HepG2 (cell line): ENCODE results near the gene WDR27. TPM values are rescaled to one million over a fixed set of nuclear protein-coding genes. Genes with fewer than 3 reads are reported as not detected.

Source experiments
- BCLAF1 ChIP-seq: fragments of 450-650 bp; IDR thresholded peaks from 2 replicates; pipeline ENCODE4 v1.6.1; 2017; ENCODE audit warnings: mild to moderate bottlenecking
- CERS6 ChIP-seq: sonication (generic); formaldehyde crosslinking; IDR thresholded peaks from 2 replicates; pipeline ENCODE4 v1.5.0; 2020; ENCODE audit warnings: missing genetic modification reagents
- CREB3 ChIP-seq: sonication (generic); formaldehyde crosslinking; IDR thresholded peaks from 2 replicates; pipeline ENCODE4 v1.5.0; 2020; ENCODE audit warnings: missing genetic modification reagents
- FUBP1 ChIP-seq: sonication (generic); formaldehyde crosslinking; IDR thresholded peaks from 2 replicates; pipeline ENCODE4 v1.5.1; 2020; ENCODE audit warnings: missing genetic modification reagents, mild to moderate bottlenecking, borderline replicate concordance
- PATZ1 ChIP-seq: sonication (generic); formaldehyde crosslinking; IDR thresholded peaks from 2 replicates; pipeline ENCODE4 v1.4.0; 2020; ENCODE audit warnings: missing genetic modification reagents
- RAD51 ChIP-seq: fragments of 450-650 bp; IDR thresholded peaks from 2 replicates; pipeline ENCODE4 v1.6.1; 2016; ENCODE audit warnings: borderline replicate concordance
- SALL1 ChIP-seq: sonication (generic); formaldehyde crosslinking; IDR thresholded peaks from 2 replicates; pipeline ENCODE4 v1.8.0; 2022; ENCODE audit warnings: mild to moderate bottlenecking, missing genetic modification reagents
- SRSF4 ChIP-seq: fragments of 200-400 bp; formaldehyde crosslinking; IDR thresholded peaks from one replicate; pipeline ENCODE4 v1.6.1; 2018; ENCODE audit warnings: mild to moderate bottlenecking, low read depth, low read length, moderate library complexity; ENCODE audit not compliant: poor library complexity, severe bottlenecking
- YEATS2 ChIP-seq: sonication (generic); formaldehyde crosslinking; IDR thresholded peaks from 2 replicates; pipeline ENCODE4 v1.4.0; 2020; ENCODE audit warnings: missing genetic modification reagents, borderline replicate concordance
- ZFP41 ChIP-seq: sonication (generic); formaldehyde crosslinking; IDR thresholded peaks from 2 replicates; pipeline ENCODE4 v1.4.0; 2020; ENCODE audit warnings: mild to moderate bottlenecking, missing genetic modification reagents, borderline replicate concordance
- polyA plus RNA-seq, 8 experiments: library from polyadenylated mRNA; depleted of rRNA in 3 of 8; stranded (reverse) in 7 of 8; unstranded in 1 of 8; fragments of >200 nt; fragmentation: Illumina TruSeq in 4 of 8; extraction: Trizol in 4 of 8; gene quantifications; 2 replicates each; pipeline versions ENCODE4 v1.2.1 to v1.2.3, GENCODE V29; 2011 to 2016; ENCODE audit warnings: low read depth in 4 of 8, missing spikeins in 1 of 8, mixed read lengths in 1 of 8; ENCODE audit not compliant: insufficient read depth in 1 of 8
- total RNA-seq, 5 experiments: library from RNA; depleted of rRNA; stranded (reverse); fragments of >200 nt; fragmentation: Illumina TruSeq; extraction: Trizol; gene quantifications; 2 replicates each; pipeline ENCODE4 v1.2.3, GENCODE V29; 2016; ENCODE audit warnings: low read depth in 1 of 5
- TF ChIP-seq, protein P1 (sequence below): IDR thresholded peaks from 2 replicates; pipeline ENCODE4 v1.6.1; 2016; ENCODE audit warnings: mild to moderate bottlenecking, missing biosample characterization, missing genetic modification reagents
- TF ChIP-seq, protein P2 (sequence below): sonication (generic); formaldehyde crosslinking; IDR thresholded peaks from 2 replicates; pipeline ENCODE4 v1.8.1; 2023; ENCODE audit warnings: mild to moderate bottlenecking, missing genetic modification reagents, borderline replicate concordance
- TF ChIP-seq, protein P3 (sequence below): sonication (generic); formaldehyde crosslinking; IDR thresholded peaks from 2 replicates; pipeline ENCODE4 v1.5.1; 2020; ENCODE audit warnings: mild to moderate bottlenecking, moderate library complexity, missing genetic modification reagents

Gene WDR27
- total and polyA plus RNA-seq, 2 of the 13 experiments (the other 11 are each of a cell fraction or from before 2014, with no cell fraction given) = 34.1 to 80.3 TPM

DNA sequence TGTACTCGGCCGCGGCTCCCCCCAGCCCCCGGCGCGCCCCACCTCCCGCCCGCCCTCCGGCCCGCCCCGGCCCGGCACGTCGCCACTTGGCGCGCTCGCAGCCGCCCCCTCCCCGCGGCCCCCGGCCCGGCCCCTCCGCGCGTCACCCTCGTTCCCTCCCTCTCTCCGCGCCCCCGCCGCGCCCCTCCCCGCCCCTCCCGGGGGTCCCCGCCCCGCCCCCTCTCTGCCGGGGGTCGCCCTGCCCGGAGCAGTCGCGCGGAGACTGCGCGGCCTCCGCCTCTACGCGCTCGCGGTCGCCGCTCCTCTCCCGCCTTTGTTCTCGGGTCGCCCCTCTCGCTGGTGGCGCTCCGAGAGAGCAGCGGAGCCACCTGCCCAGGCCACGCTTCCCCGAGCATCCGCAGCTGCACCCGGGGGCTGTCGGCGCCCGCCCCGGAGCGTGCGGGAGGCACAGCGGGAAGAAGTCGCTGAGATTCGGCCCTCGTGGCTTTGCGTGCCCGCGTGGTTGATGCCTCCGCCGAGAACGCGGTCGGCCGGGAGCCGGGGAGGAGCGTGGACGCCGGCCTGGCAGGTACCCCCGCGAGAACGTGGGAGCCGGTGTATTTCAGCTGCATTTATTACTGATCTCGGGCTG lies 22.8 kb upstream of the WDR27 start, which contains the start of gene PHF10 (continued):
- TF ChIP-seq PATZ1 (0 out of 2 replicates have a peak, but pooled peaks have one; percentile 47), ZFP41 (peak; percentile 54; the same call in 1 of the 2 replicates), BCLAF1 (no peak), SRSF4 (no peak), CREB3 (peak; percentile 68), CERS6 (CRISPR knock-in tag) (peak; percentile 23; the same call in 1 of the 2 replicates), YEATS2 (CRISPR knock-in tag) (no peak), RAD51 (no peak), SALL1 (CRISPR knock-in tag) (peak; percentile 82), FUBP1 (CRISPR knock-in tag) (no peak)
- TF ChIP-seq, protein P1, sequence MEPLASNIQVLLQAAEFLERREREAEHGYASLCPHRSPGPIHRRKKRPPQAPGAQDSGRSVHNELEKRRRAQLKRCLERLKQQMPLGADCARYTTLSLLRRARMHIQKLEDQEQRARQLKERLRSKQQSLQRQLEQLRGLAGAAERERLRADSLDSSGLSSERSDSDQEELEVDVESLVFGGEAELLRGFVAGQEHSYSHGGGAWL (CRISPR knock-in tag) = peak; percentile 86
- TF ChIP-seq, protein P2, sequence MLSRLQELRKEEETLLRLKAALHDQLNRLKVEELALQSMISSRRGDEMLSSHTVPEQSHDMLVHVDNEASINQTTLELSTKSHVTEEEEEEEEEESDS = 0 out of 2 replicates have a peak, but pooled peaks have one; percentile 16
- TF ChIP-seq, protein P3, sequence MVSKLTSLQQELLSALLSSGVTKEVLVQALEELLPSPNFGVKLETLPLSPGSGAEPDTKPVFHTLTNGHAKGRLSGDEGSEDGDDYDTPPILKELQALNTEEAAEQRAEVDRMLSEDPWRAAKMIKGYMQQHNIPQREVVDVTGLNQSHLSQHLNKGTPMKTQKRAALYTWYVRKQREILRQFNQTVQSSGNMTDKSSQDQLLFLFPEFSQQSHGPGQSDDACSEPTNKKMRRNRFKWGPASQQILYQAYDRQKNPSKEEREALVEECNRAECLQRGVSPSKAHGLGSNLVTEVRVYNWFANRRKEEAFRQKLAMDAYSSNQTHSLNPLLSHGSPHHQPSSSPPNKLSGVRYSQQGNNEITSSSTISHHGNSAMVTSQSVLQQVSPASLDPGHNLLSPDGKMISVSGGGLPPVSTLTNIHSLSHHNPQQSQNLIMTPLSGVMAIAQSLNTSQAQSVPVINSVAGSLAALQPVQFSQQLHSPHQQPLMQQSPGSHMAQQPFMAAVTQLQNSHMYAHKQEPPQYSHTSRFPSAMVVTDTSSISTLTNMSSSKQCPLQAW (CRISPR knock-in tag) = peak; percentile 82
